HCT116 (cell line): ENCODE measurements around the gene MEGF6. TPM values are rescaled to one million over a fixed set of nuclear protein-coding genes. Genes with fewer than 3 reads are reported as not detected.

ENCODE experiments used
- ATAC-seq: fragments of 200-7000 bp; cut with Tn5 transposase; 2 replicates; pipeline ENCODE4 v1.9.1; 2020; ENCODE audit warnings: mild to moderate bottlenecking, moderate library complexity
- BruUV-seq: library from RNA; stranded (reverse); fragments of 400-500 nt; replicated peaks from 2 replicates; lab custom pipeline; 2021; lab: Mats Ljungman, UMichigan
- CTCF ChIA-PET: fragments of 300-600 bp; sonication (Branson Sonifier 250); formaldehyde crosslinking; loops from one replicate; lab custom pipeline; 2021; ENCODE audit warnings: antibody characterized with exemption; lab: Charles Lee
- POLR2A ChIA-PET: fragments of 300-600, 350-600 bp; sonication (Branson Sonifier 250); formaldehyde crosslinking; loops from one replicate; lab custom pipeline; 2021; ENCODE audit warnings: antibody characterized with exemption; lab: Charles Lee
- RAD21 ChIA-PET, 2 experiments: fragments of 300-600 bp; sonication (Branson Sonifier 250); formaldehyde crosslinking; loops; one replicate each; lab custom pipeline; 2023; ENCODE audit warnings: low total read pairs in 2 of 2; ENCODE audit not compliant: uncharacterized antibody in 2 of 2, unreplicated experiment in 2 of 2, low non-redundant PET in 1 of 2; lab: Charles Lee
- DNase-seq: peaks from one replicate; pipeline ENCODE4 v3.0.0-alpha.2; 2010; ENCODE audit warnings: low read depth, low spot score
- H2AFZ ChIP-seq: fragments of 200-600 bp; shearing (Covaris generic), sonication (generic); 2 replicates; pipeline ENCODE4 v1.6.1; 2017; ENCODE audit warnings: low read depth, mixed run types, mixed read lengths, antibody characterized with exemption, low read length; ENCODE audit not compliant: poor library complexity, severe bottlenecking
- H3K27ac ChIP-seq: 2 replicates; pipeline ENCODE4 v1.5.1; 2012; ENCODE audit warnings: low read depth, low read length
- H3K27me3 ChIP-seq: fragments of 200-600 bp; sonication (generic); 2 replicates; pipeline ENCODE4 v1.6.1; 2016; ENCODE audit warnings: mixed run types, low read length, mixed read lengths; ENCODE audit not compliant: insufficient read depth
- H3K36me3 ChIP-seq, 2 experiments: fragments of 200-500 bp in 1 of 2; fragments of 200-600 bp in 1 of 2; sonication (Bioruptor generic) in 1 of 2; sonication (generic) in 1 of 2; 2 replicates each; pipeline versions ENCODE4 v1.5.1 to v1.6.1; 2014 to 2016; ENCODE audit warnings: low read length in 2 of 2, inconsistent platforms in 1 of 2, mixed read lengths in 1 of 2, mixed run types in 1 of 2; ENCODE audit not compliant: insufficient read depth in 2 of 2, control insufficient read depth in 1 of 2
- H3K4me1 ChIP-seq, 2 experiments: fragments of 200-600 bp in 1 of 2; sonication (generic) in 1 of 2; 2 replicates each; pipeline versions ENCODE4 v1.5.1 to v1.6.1; 2012 to 2017; ENCODE audit warnings: low read length in 2 of 2, inconsistent platforms in 1 of 2, mild to moderate bottlenecking in 1 of 2, mixed read lengths in 1 of 2, mixed run types in 1 of 2, moderate library complexity in 1 of 2; ENCODE audit not compliant: insufficient read depth in 2 of 2, control insufficient read depth in 1 of 2
- H3K4me2 ChIP-seq: fragments of 200-600 bp; sonication (generic); 2 replicates; pipeline ENCODE4 v1.6.1; 2017; ENCODE audit warnings: mixed run types, low read length, mixed read lengths
- H3K4me3 ChIP-seq, 2 experiments: fragments of 200-600 bp in 1 of 2; sonication (generic) in 1 of 2; replicated peaks in 1 of 2; 2 replicates each; pipeline ENCODE4 v1.5.1; 2011 to 2016; ENCODE audit warnings: low read length in 2 of 2, control low read depth in 1 of 2, low read depth in 1 of 2, mild to moderate bottlenecking in 1 of 2, mixed read lengths in 1 of 2, mixed run types in 1 of 2
- H3K79me2 ChIP-seq: fragments of 200-600 bp; sonication (generic); 2 replicates; pipeline ENCODE4 v1.6.1; 2017; ENCODE audit warnings: mild to moderate bottlenecking, mixed run types, low read length, moderate library complexity, mixed read lengths; ENCODE audit not compliant: insufficient read depth
- H3K9ac ChIP-seq: fragments of 200-600 bp; sonication (generic); 2 replicates; pipeline ENCODE4 v1.6.1; 2016; ENCODE audit warnings: low read length, mixed read lengths
- H3K9me2 ChIP-seq: fragments of 200-600 bp; sonication (generic), shearing (Covaris generic); 2 replicates; pipeline ENCODE4 v1.6.1; 2017; ENCODE audit warnings: mixed run types, mild to moderate bottlenecking, moderate library complexity; ENCODE audit not compliant: insufficient read depth
- H3K9me3 ChIP-seq, 2 experiments: fragments of 200-500 bp in 1 of 2; fragments of 200-600 bp in 1 of 2; sonication (Bioruptor generic) in 1 of 2; sonication (generic) in 1 of 2; 2 replicates each; pipeline ENCODE4 v1.6.1; 2014 to 2017; ENCODE audit warnings: low read length in 2 of 2, mixed read lengths in 2 of 2, inconsistent platforms in 1 of 2, low read depth in 1 of 2, mild to moderate bottlenecking in 1 of 2, mixed run types in 1 of 2, moderate library complexity in 1 of 2; ENCODE audit not compliant: control insufficient read depth in 1 of 2, insufficient read depth in 1 of 2
- H4K20me1 ChIP-seq: fragments of 200-600 bp; sonication (generic), shearing (Covaris generic); 2 replicates; pipeline ENCODE4 v1.6.1; 2017; ENCODE audit warnings: mixed run types, mild to moderate bottlenecking, moderate library complexity; ENCODE audit not compliant: insufficient read depth
- CEBPB ChIP-seq: IDR thresholded peaks from 2 replicates; pipeline ENCODE4 v1.6.1; 2012; ENCODE audit warnings: low read depth
- EZH2phosphoT487 ChIP-seq: fragments of 200-600 bp; IDR thresholded peaks from 2 replicates; pipeline ENCODE4 v1.6.1; 2018; ENCODE audit warnings: antibody characterized with exemption, borderline replicate concordance
- FOSL1 ChIP-seq: IDR thresholded peaks from 2 replicates; pipeline ENCODE4 v1.6.1; 2012; ENCODE audit warnings: low read depth
- POLR2A ChIP-seq: IDR thresholded peaks from 2 replicates; pipeline ENCODE4 v1.7.0; 2011; ENCODE audit warnings: borderline replicate concordance; ENCODE audit not compliant: insufficient read depth, insufficient read length; ENCODE audit errors: extremely low read depth
- RAD21 ChIP-seq: IDR thresholded peaks from 2 replicates; pipeline ENCODE4 v1.6.1; 2012; ENCODE audit warnings: low read depth, mild to moderate bottlenecking
- TCF7L2 ChIP-seq: IDR thresholded peaks from 2 replicates; pipeline ENCODE4 v1.7.0; 2011; ENCODE audit warnings: borderline replicate concordance, inconsistent platforms; ENCODE audit not compliant: insufficient read depth, insufficient read length; ENCODE audit errors: extremely low read depth
- intact Hi-C: fragments of 100-400 bp; cut with micrococcal nuclease; formaldehyde crosslinking; loops from 2 replicates; pipeline ENCODE4 v1.10.0; 2022
- total RNA-seq: library from RNA; stranded (reverse); gene quantifications from one replicate; pipeline ENCODE4 v1.2.1, GENCODE V29; 2021; ENCODE audit not compliant: unreplicated experiment
- TF ChIP-seq, protein P1 (sequence below), 3 experiments: fragments of 200-600 bp in 1 of 3; sonication (generic) in 1 of 3; IDR thresholded peaks in 2 of 3; conservative IDR thresholded peaks in 1 of 3; 2 replicates each; pipeline ENCODE4 v1.5.1; 2012 to 2017; ENCODE audit warnings: low read depth in 2 of 3, low read length in 2 of 3, antibody characterized with exemption in 1 of 3, borderline replicate concordance in 1 of 3, control low read depth in 1 of 3, mild to moderate bottlenecking in 1 of 3, mixed read lengths in 1 of 3, mixed run types in 1 of 3, moderate library complexity in 1 of 3; ENCODE audit not compliant: insufficient read depth in 1 of 3
- TF ChIP-seq, protein P2 (sequence below): IDR thresholded peaks from 2 replicates; pipeline ENCODE4 v1.6.1; 2012
- TF ChIP-seq, protein P3 (sequence below): IDR thresholded peaks from 2 replicates; pipeline ENCODE4 v1.6.1; 2012; ENCODE audit warnings: low read depth

Gene MEGF6
- total RNA-seq, 1 experiment from 2014 or later = 47.6 TPM

DNA sequence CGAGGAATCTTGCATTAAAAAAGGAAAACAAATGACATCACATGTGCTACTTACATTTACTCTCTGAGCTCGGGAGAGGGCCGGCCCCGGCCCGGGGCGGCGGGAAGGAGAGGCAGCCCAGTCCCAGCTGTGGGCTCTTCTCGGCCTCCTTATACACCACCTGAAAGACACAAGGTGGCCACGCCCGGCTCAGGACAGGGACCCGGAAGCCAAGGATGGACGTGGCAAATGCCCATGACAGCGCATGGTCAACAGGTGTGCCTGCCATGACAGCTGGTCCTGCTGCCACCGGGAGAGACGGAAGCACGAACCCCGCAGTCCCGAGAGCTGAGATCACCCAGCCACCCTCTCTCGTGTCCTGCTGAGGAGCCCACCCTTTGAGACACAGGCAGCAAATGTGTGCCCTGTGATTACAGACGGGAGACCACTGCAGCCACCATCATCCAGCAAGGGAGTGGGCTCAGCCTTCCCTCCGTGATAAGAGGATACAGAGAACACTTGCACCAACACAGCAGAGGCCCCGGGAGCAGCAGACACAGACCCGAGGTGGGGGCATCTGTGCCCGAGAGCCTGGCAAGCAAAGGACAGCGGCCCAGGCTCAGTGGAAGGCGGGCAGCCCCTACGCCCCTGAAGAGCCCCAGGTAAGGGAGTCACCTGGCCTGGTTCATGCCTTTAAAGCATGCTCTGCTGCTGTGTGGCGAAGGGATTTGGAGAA, 22.2 kb upstream of the MEGF6 start:
- POLR2A ChIA-PET = no interaction called here
- H3K27ac ChIP-seq = no peak overlapping the region
- BruUV-seq = no TSS peak
- H3K36me3 ChIP-seq = peaks cover 18 to 34% of the 10 kb centered on the region in 2 experiments; a peak in 3 of 4 replicates
- no peaks in the 10 kb centered on the region for H4K20me1 ChIP-seq
- TF ChIP-seq FOSL1 = no peak
- TF ChIP-seq, protein P1, sequence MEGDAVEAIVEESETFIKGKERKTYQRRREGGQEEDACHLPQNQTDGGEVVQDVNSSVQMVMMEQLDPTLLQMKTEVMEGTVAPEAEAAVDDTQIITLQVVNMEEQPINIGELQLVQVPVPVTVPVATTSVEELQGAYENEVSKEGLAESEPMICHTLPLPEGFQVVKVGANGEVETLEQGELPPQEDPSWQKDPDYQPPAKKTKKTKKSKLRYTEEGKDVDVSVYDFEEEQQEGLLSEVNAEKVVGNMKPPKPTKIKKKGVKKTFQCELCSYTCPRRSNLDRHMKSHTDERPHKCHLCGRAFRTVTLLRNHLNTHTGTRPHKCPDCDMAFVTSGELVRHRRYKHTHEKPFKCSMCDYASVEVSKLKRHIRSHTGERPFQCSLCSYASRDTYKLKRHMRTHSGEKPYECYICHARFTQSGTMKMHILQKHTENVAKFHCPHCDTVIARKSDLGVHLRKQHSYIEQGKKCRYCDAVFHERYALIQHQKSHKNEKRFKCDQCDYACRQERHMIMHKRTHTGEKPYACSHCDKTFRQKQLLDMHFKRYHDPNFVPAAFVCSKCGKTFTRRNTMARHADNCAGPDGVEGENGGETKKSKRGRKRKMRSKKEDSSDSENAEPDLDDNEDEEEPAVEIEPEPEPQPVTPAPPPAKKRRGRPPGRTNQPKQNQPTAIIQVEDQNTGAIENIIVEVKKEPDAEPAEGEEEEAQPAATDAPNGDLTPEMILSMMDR (IDR thresholded peaks at IDR 0.05 in 2 of 3, conservative IDR thresholded peaks at IDR 0.05 in 1 of 3; ENCODE audit: borderline replicate concordance in 1 of 3, insufficient read depth in 1 of 3, low read depth in 2 of 3, low read length in 2 of 3) = no peak
- TF ChIP-seq CEBPB = no peak
- no peak for TF ChIP-seq POLR2A
- TF ChIP-seq, all 23 proteins: peak for 0
- H3K4me2 ChIP-seq = no peak overlapping the region
- H3K4me3 ChIP-seq = no peak overlapping the region
- ChIA-PET RAD21 (no interaction called here), CTCF (no interaction called here)
- no peak overlapping the region for H3K9ac ChIP-seq
- H3K9me3 ChIP-seq = no peaks in the 10 kb centered on the region
- intact Hi-C loops = no loop called here
- H3K79me2 ChIP-seq = no peaks in the 10 kb centered on the region
- no peak overlapping the region for H2AFZ ChIP-seq
- 0 out of 4 replicates have a peak, but pooled peaks cover 0 to 1% of the 10 kb centered on the region in 2 experiments for H3K4me1 ChIP-seq
- no peaks in the 10 kb centered on the region for H3K27me3 ChIP-seq
- DNase-seq (no peak), ATAC-seq (no peak)
- no peaks in the 10 kb centered on the region for H3K9me2 ChIP-seq

DNA sequence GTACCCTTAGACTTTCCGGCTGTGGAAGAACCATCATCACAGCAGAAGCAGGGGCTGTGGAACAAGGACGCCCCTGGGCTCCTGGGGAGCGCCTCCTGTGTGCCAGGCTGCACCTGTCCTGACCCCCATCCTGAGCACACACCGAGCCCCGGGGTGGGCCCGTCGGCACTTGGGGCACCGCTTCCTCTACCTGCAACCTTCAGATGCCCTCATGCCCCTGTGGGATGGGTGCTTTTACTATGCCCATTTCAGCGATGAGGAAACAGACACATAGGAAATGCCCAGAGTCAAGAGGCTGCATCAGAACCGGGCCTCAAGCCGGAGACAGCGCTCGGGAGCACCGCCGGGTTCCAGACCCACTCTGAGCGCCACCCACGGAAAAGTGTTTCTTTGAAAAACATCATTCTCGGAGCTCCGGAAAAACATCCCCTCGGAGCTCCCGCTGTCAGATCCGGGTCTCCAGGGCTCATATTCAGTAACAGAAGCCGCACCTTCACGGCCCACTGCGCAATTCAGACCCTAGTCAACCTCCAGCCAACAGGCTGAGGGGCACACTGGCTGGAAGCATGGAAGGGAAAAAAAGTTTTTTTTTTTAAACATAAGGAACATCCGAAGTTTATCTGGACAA, 21.5 kb upstream of the MEGF6 start:
- Histone ChIP-seq H2AFZ (no peak overlapping the region), H3K4me2 (no peak overlapping the region), H3K79me2 (no peaks in the 10 kb centered on the region), H3K4me1 (0 out of 4 replicates have a peak, but pooled peaks cover 0 to 2% of the 10 kb centered on the region in 2 experiments), H3K9ac (no peak overlapping the region), H3K9me3 (no peaks in the 10 kb centered on the region), H3K4me3 (no peak overlapping the region), H3K9me2 (no peaks in the 10 kb centered on the region), H3K27ac (no peak overlapping the region), H3K36me3 (peaks cover 19 to 28% of the 10 kb centered on the region in 2 experiments; a peak in 3 of 4 replicates), H4K20me1 (no peaks in the 10 kb centered on the region), H3K27me3 (no peaks in the 10 kb centered on the region)
- ChIA-PET CTCF (no interaction called here), POLR2A (no interaction called here), RAD21 (no interaction called here)
- TF ChIP-seq RAD21 (no peak), POLR2A (no peak), EZH2phosphoT487 (no peak), TCF7L2 (no peak)
- TF ChIP-seq, protein P2, sequence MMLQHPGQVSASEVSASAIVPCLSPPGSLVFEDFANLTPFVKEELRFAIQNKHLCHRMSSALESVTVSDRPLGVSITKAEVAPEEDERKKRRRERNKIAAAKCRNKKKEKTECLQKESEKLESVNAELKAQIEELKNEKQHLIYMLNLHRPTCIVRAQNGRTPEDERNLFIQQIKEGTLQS = no peak
- TF ChIP-seq, protein P3, sequence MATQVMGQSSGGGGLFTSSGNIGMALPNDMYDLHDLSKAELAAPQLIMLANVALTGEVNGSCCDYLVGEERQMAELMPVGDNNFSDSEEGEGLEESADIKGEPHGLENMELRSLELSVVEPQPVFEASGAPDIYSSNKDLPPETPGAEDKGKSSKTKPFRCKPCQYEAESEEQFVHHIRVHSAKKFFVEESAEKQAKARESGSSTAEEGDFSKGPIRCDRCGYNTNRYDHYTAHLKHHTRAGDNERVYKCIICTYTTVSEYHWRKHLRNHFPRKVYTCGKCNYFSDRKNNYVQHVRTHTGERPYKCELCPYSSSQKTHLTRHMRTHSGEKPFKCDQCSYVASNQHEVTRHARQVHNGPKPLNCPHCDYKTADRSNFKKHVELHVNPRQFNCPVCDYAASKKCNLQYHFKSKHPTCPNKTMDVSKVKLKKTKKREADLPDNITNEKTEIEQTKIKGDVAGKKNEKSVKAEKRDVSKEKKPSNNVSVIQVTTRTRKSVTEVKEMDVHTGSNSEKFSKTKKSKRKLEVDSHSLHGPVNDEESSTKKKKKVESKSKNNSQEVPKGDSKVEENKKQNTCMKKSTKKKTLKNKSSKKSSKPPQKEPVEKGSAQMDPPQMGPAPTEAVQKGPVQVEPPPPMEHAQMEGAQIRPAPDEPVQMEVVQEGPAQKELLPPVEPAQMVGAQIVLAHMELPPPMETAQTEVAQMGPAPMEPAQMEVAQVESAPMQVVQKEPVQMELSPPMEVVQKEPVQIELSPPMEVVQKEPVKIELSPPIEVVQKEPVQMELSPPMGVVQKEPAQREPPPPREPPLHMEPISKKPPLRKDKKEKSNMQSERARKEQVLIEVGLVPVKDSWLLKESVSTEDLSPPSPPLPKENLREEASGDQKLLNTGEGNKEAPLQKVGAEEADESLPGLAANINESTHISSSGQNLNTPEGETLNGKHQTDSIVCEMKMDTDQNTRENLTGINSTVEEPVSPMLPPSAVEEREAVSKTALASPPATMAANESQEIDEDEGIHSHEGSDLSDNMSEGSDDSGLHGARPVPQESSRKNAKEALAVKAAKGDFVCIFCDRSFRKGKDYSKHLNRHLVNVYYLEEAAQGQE = no peak
- DNase-seq (no peak), ATAC-seq (no peak)
- BruUV-seq = no TSS peak
- intact Hi-C loops = no loop called here
